AML-193 (cell line): ENCODE measurements around the gene DUS3L.

Experiments used
- DNase-seq, 2 experiments: peaks; one replicate each; lab custom pipeline; 2025; lab: John Stamatoyannopoulos, UW

The DUS3L gene

GRCh38 chr19:5822181-5822844 lies 31.4 kb upstream of the DUS3L start:
- no peak for DNase-seq

- no peak for DNase-seq
Observed at GRCh38 chr19:5821521-5822180, 30.7 kb upstream of the DUS3L start.

GRCh38 chr19:5820785-5821184 lies 29.8 kb upstream of the DUS3L start:
- DNase-seq = no peak

- no peak for DNase-seq
Observed at GRCh38 chr19:5818594-5818993, 27.6 kb upstream of the DUS3L start.

GRCh38 chr19:5817218-5817617 lies 26.3 kb upstream of the DUS3L start:
- no peak for DNase-seq

- DNase-seq = no peak
Observed at GRCh38 chr19:5814852-5815246, 23.9 kb upstream of the DUS3L start.

GRCh38 chr19:5814123-5814851 lies 23.3 kb upstream of the DUS3L start:
- no peak for DNase-seq

GRCh38 chr19:5811117-5811516 lies 20.2 kb upstream of the DUS3L start:
- DNase-seq = no peak

GRCh38 chr19:5809469-5809868 lies 18.5 kb upstream of the DUS3L start:
- DNase-seq = no peak

GRCh38 chr19:5809053-5809452 lies 18.1 kb upstream of the DUS3L start:
- peak; percentile 38 to 57 for DNase-seq

GRCh38 chr19:5808120-5808816 lies 17.3 kb upstream of the DUS3L start:
- DNase-seq = no peak

- DNase-seq = no peak
Observed at GRCh38 chr19:5806905-5807304, 15.9 kb upstream of the DUS3L start.

GRCh38 chr19:5806133-5806489 lies 15.1 kb upstream of the DUS3L start:
- DNase-seq = no peak

- peak; percentile 44 to 51 for DNase-seq
Observed at GRCh38 chr19:5805462-5806132, 14.6 kb upstream of the DUS3L start.

GRCh38 chr19:5804516-5805461 lies 13.8 kb upstream of the DUS3L start, which contains the start of gene NRTN:
Gene NRTN (plus strand): TSS chr19:5805067. CDS start chr19:5824166, 19,099 bp downstream.
- DNase-seq = no peak

GRCh38 chr19:5803752-5804515 lies 13.0 kb upstream of the DUS3L start:
- peak; percentile 87 to 89 for DNase-seq

- DNase-seq = no peak
Observed at GRCh38 chr19:5803441-5803751, 12.4 kb upstream of the DUS3L start.

GRCh38 chr19:5801796-5802619 lies 11.0 kb upstream of the DUS3L start:
- no peak for DNase-seq
